Measurements from ENCODE around the gene FAM227B.

GRCh38 chr15:49415149-49415548, 205.5 kb downstream of the FAM227B start:
- TF ChIP-seq POLR2AphosphoS5 (IDR thresholded peaks at IDR 0.05; ENCODE audit: borderline replicate concordance, low read depth, low read length) (no peak), EZH2 (IDR thresholded peaks at IDR 0.05) (no peak)

Measured in SK-N-MC (cell line).